Medulla oblongata (tissue), 1 donor: Measurements from ENCODE around the gene PHYHD1.

Experiments
- DNase-seq: peaks from one replicate; pipeline ENCODE4 v3.0.0-alpha.2; 2015; ENCODE audit errors: extremely low spot score

PHYHD1 gene

DNA sequence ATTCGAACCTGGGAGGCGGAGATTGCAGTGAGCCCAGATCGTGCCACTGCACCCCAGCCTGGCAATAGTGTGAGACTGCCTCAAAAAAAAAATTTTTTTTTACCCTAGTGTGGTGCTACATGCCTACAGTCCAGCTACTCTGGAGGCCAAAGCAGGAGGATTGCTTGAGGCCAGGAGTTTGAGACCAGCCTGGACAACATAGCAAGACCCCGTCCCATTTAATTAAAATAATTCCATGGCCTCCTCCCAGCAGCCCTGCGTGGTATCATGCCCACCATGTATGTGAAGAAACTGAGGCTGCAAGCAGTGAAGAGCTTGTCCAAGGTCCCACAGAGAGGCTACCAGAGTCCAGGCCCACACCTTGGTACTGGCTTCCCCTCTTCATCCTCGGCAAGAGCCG is 19.4 kb upstream of the PHYHD1 start:
- no peak for DNase-seq

DNA sequence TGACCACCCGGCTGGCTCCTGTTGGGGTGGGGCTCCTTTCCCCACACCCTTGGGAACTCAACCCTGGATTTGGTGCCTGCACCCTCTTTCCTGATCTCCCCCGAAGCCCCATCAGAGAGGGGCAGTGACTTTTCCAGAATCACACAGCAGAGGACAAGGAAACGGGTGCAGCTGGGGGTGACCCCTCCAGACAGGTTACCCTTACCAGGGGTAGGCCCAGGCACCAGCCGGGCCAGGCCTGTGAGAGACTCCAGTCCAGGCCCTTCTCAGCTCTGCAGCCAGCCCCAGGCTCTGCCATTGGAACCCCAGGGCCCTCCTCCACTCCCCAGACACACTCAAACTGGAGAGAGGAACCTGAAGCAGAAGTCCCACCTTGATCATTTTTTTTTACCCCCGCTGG is 19.0 kb upstream of the PHYHD1 start:
- DNase-seq = no peak

DNA sequence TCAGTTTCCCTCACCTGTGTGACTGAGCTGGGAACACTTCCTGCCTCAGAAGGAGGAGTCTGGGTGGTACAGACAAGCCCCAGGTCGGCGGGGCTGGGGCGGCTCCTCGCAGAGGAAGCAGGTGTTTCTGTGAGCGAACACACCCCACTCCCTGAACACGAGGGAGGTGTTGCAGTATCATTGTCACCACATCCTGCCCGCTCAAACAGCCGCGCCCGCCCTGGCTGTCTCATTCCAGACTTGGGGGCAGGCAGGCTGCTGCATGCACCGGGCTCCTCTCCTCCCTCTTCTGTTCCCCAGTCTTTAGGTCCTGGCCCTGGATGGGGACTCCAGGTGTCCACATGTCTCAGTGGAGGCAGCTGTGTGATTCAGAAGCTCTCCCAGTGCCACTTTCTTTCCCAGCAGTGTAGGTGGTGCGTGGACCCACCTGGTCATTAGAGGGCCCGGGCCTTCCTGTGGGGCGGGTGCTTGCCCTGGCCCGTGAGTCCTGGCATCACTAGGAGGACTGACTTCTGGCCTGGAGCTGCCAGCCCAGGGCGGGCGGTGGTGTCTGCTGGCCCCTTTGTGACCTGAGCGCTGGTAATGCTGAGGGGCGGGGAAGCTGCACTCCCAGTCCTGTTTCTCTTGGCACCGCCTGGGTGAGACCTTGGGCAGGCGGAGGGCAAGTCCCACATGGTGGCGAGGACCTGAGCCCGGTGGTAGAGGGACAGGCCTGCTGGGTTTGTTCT is 18.3 kb upstream of the PHYHD1 start:
- no peak for DNase-seq

DNA sequence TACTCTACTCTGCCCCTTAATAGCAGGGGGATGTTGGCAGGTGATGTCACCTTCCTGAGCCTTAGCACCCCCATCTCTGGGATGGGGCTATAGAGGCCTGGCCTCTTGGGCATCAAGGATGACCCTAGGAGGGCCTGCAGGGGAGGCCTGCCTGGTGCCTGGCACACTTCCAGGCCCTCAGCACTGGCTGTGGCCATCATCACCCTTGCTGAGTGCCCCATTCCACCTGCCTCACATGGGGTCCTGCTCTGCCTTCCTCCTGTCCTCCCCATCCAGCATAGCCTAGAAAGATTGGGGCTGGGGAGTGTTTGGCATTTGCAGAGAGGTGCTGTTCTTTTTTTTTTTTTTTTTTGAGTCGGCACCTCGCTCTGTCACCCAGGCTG is 17.7 kb upstream of the PHYHD1 start:
- no peak for DNase-seq

DNA sequence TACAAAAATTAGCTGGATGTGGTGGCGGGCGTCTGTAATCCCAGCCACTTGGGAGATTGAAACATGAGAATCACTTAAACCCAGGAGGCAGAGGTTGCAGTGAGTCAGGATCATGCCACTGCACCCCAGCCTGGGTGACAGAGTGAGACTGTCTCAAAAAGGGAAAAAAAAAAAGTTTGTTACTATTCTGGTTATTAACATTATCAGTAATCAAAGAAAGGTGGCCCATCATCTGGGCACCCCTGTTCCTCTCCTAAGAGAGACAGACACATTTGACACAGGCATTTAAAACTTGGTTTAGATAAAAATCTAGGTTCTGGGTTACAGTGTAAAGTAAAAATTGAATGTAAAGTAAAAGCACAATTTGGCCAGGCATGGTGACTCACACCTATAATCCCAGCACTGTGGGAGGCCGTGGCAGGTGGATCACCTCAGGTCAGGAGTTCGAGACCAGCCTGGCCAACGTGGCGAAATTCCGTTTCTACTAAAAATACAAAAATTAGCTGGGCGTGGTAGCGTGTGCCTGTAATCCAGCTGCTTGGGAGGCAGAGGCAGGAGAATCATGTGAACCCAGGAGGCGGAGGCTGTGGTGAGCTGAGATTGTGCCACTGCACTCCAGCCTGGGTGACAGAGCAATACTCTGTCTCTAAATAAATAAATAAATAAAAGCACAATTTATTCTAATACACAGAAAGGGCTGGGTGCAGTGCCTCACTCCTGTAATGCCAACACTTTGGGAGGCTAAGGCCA is 16.7 kb upstream of the PHYHD1 start:
- DNase-seq = no peak

DNA sequence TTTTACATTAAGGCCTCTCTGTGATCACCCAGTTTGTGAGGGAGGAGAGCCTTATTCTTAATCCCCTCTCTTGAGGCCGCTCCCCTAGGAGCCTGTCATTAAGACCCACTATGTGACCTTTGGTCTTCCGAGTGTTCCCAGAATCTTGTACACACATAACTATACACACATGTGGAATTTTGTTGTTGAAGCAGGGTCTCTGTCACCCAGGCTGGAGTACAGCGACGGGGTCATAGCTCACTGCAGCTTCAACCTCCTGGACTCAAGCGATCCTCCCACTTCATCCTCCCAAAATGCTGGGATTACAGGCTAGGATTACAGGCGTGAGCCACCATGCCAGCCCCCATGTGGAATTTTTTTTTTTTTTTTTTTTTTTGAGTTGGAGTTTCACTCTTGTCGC is 14.8 kb upstream of the PHYHD1 start:
- no peak for DNase-seq

DNA sequence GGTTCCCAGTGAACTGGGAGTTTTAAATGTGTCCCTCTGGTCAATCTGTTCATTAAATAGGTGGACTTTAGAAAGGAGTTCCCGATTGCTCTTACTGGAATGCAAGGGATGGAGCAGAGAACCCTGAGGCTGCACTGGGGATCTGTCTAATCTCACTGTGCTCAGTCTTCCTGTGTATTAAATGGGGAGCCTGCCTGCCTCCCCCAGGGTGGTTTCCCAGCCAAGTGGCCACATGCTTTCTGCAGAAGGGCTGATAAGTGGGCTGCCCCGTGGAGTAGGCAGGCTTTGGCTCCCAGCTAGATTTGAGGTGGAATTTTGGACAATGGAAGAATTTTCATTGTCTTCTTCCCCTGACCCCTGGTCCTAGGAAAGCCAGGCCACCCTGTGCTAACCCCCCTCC is 14.0 kb upstream of the PHYHD1 start:
- DNase-seq = no peak

DNA sequence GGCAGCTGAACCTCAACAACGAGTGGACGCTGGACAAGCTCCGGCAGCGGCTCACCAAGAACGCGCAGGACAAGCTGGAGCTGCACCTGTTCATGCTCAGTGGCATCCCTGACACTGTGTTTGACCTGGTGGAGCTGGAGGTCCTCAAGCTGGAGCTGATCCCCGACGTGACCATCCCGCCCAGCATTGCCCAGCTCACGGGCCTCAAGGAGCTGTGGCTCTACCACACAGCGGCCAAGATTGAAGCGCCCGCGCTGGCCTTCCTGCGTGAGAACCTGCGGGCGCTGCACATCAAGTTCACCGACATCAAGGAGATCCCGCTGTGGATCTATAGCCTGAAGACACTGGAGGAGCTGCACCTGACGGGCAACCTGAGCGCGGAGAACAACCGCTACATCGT is 12.4 kb upstream of the PHYHD1 start:
- DNase-seq = no peak

DNA sequence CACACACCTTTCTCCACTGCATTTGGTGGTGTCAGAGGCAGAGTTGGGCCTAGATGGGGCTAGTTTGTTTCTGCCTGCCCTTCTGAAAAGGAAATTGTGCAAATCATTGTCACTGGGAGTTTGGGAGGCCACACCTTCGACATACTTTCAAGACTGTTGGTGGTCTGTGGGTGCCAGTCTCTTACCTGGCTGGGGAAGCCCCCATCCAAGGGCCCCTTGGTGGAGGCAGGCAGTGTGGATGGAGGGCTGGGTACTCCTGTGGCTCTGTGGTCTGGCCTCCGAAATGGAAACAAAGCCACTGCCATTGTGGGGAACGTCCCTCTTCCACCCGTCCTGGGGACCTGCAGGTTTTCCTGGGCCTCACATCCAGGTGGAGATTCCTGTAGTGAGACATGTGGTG is 10.9 kb upstream of the PHYHD1 start:
- DNase-seq = no peak

DNA sequence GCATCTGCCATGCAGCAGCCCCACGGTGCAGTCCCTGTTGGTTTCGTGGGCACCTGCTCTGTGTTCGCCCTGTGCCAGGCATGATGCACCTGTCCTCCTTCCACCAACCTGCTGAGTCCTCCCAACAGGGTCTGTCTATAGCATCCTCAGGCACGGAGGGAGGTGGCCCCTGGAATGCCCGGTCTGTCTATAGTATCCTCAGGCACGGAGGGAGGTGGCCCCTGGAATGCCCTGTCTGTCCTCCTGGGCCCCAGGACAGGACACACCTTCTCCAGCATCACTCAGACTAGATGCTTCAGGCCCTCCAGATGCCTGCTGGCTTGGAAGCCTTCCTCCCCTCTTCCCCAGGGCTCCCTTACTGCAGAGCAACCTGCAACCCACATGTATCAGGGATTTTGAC is 9.9 kb upstream of the PHYHD1 start:
- no peak for DNase-seq

DNA sequence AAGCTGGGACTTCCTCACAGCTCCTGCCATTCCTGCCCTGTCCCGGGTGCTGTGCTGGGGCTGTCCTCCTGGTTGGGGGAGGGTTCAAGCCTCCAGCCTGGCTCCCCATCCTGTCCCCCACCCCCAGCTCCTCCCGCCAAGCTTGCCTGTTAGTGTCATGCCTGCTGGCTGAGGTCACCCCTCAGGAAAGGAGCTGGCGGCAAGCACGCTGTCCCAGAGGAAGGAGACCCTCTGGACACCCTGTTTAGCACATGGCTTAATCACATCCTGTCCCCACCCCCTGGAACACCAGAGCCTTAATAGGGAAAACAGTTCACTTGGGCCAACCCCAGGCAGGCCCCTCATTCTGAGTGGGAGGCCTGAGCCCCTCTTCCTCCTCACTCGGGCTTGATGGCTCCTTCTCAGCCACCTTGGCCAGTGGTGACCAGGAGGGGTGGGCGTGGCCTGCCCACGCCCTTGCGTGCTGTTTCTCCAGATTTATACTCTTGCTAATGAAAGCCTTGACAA is 9.2 kb upstream of the PHYHD1 start:
- no peak for DNase-seq

DNA sequence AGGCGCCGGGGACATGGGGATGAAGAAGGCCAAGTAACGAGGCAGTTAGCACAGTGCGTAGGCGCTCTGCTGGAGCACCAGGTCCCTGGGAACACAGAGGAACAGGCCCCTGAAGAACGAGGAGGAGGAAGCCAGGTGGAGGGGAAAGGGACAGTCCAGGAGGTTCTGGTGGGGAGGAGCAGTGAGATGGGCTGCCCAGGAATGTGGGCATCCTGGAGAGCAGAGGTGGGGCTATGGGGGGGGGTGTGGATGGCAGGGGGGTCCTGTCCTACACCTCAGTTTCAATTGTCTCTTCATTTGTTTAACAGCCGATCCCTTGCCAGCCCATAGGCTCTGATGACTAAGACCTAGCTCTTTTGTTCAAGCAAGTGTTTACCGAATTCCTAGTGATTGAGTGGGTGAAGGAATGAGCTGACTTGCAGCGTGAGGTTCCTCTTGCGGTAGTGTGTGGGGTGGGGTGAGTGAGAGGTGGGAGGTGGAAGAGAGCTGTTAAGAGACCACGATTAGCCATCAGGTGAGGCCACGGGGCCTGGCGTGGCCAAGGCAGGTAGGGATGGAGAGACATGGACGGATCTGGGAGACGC is 8.4 kb upstream of the PHYHD1 start:
- no peak for DNase-seq

DNA sequence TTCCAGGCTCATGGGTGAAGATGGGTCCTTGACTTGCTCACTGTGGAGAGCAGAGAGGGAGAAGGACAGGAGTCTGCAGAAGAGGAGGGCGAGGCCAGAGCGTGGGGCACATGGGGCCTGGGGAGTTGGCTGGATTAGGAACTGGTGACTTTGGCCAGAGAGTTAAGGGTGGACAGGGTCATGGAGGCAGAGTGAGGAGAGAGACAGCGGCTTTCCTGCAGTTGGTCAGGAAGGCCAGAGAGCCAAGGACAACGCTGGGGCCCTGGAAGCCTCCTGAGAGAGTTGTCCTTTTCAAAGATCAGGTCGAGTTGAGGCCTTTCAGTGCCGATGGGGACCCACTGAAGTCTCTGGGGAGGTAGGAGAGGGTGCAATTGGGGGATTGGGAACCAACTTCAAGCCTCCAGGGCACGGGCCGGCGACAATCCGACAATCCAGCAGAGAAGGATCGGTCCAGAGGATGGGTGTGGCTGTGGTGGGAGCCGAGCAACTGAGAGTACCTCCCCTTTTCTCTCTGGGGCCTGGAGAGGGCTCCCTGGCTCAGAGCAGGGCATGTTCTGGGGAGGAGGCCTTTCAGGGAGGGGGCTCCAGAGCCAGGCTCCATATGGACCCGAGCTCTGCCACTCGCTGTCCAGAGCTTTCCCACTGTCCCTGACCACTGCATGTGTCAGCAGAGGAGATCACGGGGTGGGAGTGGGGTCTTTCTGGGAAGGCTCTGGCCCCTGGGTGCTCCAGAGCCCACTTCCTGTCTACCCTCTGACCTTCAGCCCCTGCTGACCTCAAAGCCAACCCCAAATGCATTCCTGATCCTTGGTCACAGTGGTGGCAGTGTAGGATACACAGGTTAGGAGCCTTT is 7.5 kb upstream of the PHYHD1 start:
- no peak for DNase-seq

DNA sequence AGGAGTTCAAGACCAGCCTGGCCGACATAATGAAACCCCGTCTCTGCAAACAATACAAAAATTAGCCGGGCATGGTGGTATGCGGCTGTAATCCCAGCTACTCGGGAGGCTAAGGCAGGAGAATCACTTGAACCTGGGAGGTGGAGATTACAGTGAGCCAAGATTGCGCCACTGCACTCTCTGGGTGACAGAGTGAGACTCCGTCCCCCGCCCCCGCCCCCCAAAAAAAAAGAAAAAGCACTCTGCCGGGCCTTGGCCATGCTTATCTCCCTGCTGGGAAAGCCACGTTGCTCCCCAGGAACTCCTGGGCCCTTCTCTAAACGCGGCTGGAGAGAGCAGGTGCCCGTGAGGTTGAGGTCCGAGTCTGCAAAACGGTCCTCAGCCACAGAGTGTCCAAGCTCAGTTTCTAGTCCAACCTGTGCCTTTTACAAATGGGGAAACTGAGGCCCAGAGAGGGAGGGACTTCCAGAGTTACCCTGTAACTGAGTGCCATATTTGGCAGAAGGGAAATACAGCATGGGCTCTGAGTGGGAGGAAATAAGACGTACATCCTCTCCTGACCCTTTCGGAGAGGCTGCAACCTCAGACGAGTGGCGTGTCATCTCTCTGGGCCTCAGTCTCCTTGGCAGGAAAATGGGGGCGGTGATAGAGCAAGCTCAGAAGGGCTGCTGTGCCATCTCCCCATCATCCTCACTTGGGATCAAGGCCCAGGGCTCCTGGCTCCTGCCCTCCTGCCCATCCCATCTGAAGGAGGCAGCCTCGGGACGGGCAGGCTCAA is 6.6 kb upstream of the PHYHD1 start:
- no peak for DNase-seq

DNA sequence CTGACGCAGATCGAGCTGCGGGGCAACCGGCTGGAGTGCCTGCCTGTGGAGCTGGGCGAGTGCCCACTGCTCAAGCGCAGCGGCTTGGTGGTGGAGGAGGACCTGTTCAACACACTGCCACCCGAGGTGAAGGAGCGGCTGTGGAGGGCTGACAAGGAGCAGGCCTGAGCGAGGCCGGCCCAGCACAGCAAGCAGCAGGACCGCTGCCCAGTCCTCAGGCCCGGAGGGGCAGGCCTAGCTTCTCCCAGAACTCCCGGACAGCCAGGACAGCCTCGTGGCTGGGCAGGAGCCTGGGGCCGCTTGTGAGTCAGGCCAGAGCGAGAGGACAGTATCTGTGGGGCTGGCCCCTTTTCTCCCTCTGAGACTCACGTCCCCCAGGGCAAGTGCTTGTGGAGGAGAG is 4.6 kb upstream of the PHYHD1 start:
- no peak for DNase-seq

DNA sequence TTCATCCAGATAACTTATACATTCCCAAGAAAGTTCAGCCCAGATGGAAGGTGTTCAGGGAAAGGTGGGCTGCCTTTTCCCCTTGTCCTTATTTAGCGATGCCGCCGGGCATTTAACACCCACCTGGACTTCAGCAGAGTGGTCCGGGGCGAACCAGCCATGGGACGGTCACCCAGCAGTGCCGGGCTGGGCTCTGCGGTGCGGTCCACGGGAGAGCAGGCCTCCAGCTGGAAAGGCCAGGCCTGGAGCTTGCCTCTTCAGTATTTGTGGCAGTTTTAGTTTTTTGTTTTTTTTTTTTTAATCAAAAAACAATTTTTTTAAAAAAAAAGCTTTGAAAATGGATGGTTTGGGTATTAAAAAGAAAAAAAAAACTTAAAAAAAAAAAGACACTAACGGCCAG is 4.0 kb upstream of the PHYHD1 start:
- DNase-seq = no peak

DNA sequence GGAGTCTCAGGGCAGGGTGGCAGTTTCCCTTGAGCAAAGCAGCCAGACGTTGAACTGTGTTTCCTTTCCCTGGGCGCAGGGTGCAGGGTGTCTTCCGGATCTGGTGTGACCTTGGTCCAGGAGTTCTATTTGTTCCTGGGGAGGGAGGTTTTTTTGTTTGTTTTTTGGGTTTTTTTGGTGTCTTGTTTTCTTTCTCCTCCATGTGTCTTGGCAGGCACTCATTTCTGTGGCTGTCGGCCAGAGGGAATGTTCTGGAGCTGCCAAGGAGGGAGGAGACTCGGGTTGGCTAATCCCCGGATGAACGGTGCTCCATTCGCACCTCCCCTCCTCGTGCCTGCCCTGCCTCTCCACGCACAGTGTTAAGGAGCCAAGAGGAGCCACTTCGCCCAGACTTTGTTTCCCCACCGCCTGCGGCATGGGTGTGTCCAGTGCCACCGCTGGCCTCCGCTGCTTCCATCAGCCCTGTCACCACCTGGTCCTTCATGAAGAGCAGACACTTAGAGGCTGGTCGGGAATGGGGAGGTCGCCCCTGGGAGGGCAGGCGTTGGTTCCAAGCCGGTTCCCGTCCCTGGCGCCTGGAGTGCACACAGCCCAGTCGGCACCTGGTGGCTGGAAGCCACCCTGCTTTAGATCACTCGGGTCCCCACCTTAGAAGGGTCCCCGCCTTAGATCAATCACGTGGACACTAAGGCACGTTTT is 3.5 kb upstream of the PHYHD1 start:
- peak; percentile 84 for DNase-seq

DNA sequence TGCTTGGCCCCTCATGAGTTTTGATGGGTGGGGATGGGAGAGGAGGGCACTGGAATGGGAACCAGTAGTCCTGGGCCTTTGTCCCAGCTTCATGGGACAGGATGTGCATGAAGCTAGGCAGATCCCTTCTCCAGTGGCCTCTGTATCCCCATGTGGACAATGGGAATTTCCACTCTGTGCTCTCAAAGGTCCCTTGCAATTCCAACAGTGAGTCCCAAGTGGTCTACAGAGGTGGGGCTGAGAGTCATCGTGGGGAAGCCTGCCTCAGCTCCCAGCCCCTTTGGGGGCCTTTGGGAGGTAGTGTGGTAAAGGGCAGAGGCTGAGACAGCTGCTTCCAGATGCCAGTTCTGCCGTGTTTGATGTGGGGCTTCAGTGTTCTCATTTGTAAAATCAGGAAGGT is 1.9 kb upstream of the PHYHD1 start:
- DNase-seq = no peak

DNA sequence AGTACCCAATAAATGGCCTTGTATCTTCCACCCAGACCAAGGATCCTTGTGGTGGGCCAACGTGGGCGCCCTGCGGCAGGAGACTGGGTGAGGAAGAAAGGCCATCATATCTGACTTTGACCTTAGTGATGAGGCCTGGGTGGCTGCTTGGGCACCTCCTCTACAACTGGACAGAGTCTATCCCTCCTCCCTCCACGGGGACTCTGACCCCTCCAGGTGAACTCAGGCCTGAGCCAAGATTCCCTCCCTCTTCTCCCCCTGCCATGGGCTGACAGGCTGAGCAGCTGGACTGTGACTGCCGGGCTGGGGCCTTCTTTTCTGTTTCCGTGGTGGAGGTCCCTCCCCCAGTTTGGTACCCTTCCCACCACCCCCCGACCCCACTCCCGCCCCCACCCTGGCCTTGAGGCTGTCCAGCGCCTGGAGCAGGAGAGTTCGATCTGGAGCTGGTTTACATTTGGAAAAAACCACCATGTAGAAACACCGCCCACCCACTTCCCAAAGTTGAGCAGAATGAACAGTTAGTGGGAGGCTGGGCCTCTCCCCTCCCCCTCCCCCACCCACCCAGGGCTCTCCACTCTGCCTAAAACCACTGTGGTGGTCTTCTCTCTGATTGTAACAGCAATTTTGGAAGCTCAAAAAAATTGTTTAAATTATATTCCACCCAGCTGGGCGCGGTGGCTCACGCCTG is 1.2 kb upstream of the PHYHD1 start:
- no peak for DNase-seq
